AG04450 (cell line): ENCODE results near the gene ADAMTS18. TPM values are rescaled to one million over a fixed set of nuclear protein-coding genes. Genes with fewer than 3 reads are reported as not detected.

Experiments
- CTCF ChIA-PET: fragments of 300-600, 350-600 bp; formaldehyde crosslinking; extraction: SDS; loops from one replicate; lab custom pipeline; 2022; ENCODE audit warnings: antibody characterized with exemption, inconsistent platforms; lab: Charles Lee
- POLR2A ChIA-PET: fragments of 350-600 bp; formaldehyde crosslinking; extraction: SDS; loops from one replicate; lab custom pipeline; 2021; ENCODE audit warnings: antibody characterized with exemption, inconsistent platforms; lab: Yijun Ruan, JAX
- DNase-seq: peaks from one replicate; pipeline ENCODE4 v3.0.0-alpha.2; 2011; ENCODE audit warnings: low read depth, low spot score
- H3K27ac ChIP-seq: one replicate; pipeline ENCODE4 v1.5.1; 2012; ENCODE audit warnings: low read depth, low read length, control low read depth
- H3K27me3 ChIP-seq: one replicate; pipeline ENCODE4 v1.6.0; 2012; ENCODE audit warnings: low read length; ENCODE audit not compliant: control insufficient read depth, insufficient read depth
- H3K4me3 ChIP-seq: 2 replicates; pipeline ENCODE4 v1.5.1; 2011; ENCODE audit warnings: mild to moderate bottlenecking, low read depth, low read length, control low read depth
- H3K9me3 ChIP-seq: 2 replicates; pipeline ENCODE4 v1.5.1; 2012; ENCODE audit warnings: low read length; ENCODE audit not compliant: control insufficient read depth, insufficient read depth
- CTCF ChIP-seq: IDR thresholded peaks from 2 replicates; pipeline ENCODE4 v1.5.1; 2011; ENCODE audit warnings: low read depth, low read length, control low read depth, inconsistent platforms
- polyA plus RNA-seq: library from polyadenylated mRNA; depleted of rRNA; stranded (reverse); fragments of >200 nt; gene quantifications from 2 replicates; pipeline ENCODE4 v1.2.3, GENCODE V29; 2011

ADAMTS18 gene
- polyA plus RNA-seq, 1 experiment = not detected

DNA sequence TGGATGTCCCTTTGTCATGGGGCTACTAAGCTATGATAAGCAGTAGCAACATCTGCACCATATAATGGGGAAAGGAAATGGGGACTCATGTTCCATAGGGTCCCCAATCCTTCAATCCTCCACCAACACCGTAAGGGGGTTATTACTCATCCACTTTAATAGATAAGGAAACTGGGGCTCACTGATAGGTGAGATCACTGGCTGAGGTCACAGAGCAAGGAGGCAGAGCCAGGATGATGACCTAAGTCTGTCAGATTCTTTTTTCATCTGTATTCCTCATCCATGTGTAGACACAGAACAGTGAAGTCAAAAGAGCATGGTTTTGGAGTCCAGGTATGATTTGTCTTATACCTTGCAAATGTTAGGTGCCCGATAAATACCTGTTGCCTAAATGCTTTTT is 10.5 kb upstream of the ADAMTS18 start:
- no peak for DNase-seq
- H3K9me3 ChIP-seq = no peaks in the 10 kb centered on the region
- TF ChIP-seq CTCF = no peak
- ChIA-PET POLR2A (no interaction called here), CTCF (no interaction called here)
- no peak overlapping the region for H3K27ac ChIP-seq
- no peaks in the 10 kb centered on the region for H3K27me3 ChIP-seq
- H3K4me3 ChIP-seq = no peak overlapping the region

GRCh38 chr16:77444147-77444460 is 9.3 kb upstream of the ADAMTS18 start:
- Histone ChIP-seq H3K27ac (no peak overlapping the region), H3K4me3 (no peak overlapping the region), H3K9me3 (no peaks in the 10 kb centered on the region), H3K27me3 (no peaks in the 10 kb centered on the region)
- CTCF ChIA-PET = no interaction called here
- POLR2A ChIA-PET = no interaction called here
- TF ChIP-seq CTCF = no peak
- DNase-seq = no peak

DNA sequence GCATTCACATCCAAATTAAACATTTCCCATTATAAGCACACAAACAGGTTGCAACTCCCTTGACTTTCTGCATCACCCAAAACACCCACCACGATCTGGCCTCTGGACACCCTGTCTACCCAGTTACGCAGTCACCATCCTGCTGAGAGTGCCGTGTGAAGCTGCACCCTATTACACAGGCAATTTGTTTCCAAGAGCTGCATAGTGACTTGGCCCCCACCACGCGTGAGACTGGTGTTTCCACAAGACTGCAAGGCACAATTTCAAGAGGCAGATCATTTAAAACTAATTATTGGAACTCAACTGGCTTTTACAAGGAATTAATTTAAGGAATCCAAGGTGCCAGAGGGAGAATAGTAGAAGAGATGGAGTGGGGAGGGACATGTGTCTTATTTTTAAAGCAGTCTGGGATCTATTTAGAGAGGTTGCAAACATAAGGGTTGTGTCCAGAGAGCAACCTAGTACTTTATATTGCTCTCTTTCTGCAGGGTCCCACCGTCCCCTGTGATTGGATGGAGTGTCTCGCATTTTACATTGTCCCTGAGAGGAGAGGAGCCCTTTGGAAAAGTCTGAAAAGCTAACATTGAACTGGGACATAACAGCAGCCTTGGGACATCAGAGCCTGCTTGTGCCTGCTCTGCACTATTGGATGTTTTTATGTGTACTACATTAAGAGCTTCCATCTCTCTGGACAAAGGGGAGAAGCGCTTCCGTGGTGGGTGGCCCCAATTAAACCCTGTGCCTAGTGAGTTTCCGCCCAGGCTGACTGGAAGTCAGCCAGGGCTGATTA is 8.7 kb upstream of the ADAMTS18 start:
- ChIA-PET CTCF (no interaction called here), POLR2A (no interaction called here)
- no peaks in the 10 kb centered on the region for H3K9me3 ChIP-seq
- no peak overlapping the region for H3K27ac ChIP-seq
- H3K27me3 ChIP-seq = no peaks in the 10 kb centered on the region
- DNase-seq = no peak
- no peak for TF ChIP-seq CTCF
- H3K4me3 ChIP-seq = no peak overlapping the region

GRCh38 chr16:77442078-77442477 is 7.2 kb upstream of the ADAMTS18 start:
- TF ChIP-seq CTCF = no peak
- no peak overlapping the region for H3K4me3 ChIP-seq
- no peak for DNase-seq
- POLR2A ChIA-PET = no interaction called here
- CTCF ChIA-PET = no interaction called here
- no peaks in the 10 kb centered on the region for H3K9me3 ChIP-seq
- H3K27ac ChIP-seq = no peak overlapping the region
- no peaks in the 10 kb centered on the region for H3K27me3 ChIP-seq

GRCh38 chr16:77439106-77439505 is 4.3 kb upstream of the ADAMTS18 start:
- Histone ChIP-seq H3K4me3 (no peak overlapping the region), H3K27me3 (peaks cover 13% of the 10 kb centered on the region), H3K9me3 (no peaks in the 10 kb centered on the region), H3K27ac (no peak overlapping the region)
- no peak for DNase-seq
- CTCF ChIA-PET = no interaction called here
- TF ChIP-seq CTCF = no peak
- POLR2A ChIA-PET = no interaction called here
